DMS114 treated with DMSO at 0.1 percent for 48 hours (cell line): ENCODE results near the gene SCNN1A.
A peak's percentile ranks its signal among the peaks of the same experiment; 100 is the strongest.

Experiments
- DNase-seq: peaks from one replicate; lab custom pipeline; 2025; ENCODE audit not compliant: unreplicated experiment; lab: John Stamatoyannopoulos, UW

Gene SCNN1A

GRCh38 chr12:6335451-6336078 is 39.8 kb downstream of the SCNN1A start:
- no peak for DNase-seq

- no peak for DNase-seq
Observed at GRCh38 chr12:6334940-6335450, 40.4 kb downstream of the SCNN1A start.

GRCh38 chr12:6334359-6334758 is 41.0 kb downstream of the SCNN1A start:
- no peak for DNase-seq

- DNase-seq: no peak
Observed at GRCh38 chr12:6333566-6333965, 41.8 kb downstream of the SCNN1A start.

- no peak for DNase-seq
Observed at GRCh38 chr12:6333029-6333428, 42.3 kb downstream of the SCNN1A start.

GRCh38 chr12:6332459-6332858 is 42.9 kb downstream of the SCNN1A start:
- DNase-seq: no peak

GRCh38 chr12:6330999-6331714 is 44.2 kb downstream of the SCNN1A start:
- DNase-seq: no peak

- DNase-seq: no peak
Observed at GRCh38 chr12:6330192-6330591, 45.2 kb downstream of the SCNN1A start.

- no peak for DNase-seq
Observed at GRCh38 chr12:6329703-6330064, 45.7 kb downstream of the SCNN1A start.

GRCh38 chr12:6328945-6329702 is 46.2 kb downstream of the SCNN1A start:
- no peak for DNase-seq

- no peak for DNase-seq
Observed at GRCh38 chr12:6328045-6328779, 47.2 kb downstream of the SCNN1A start.

GRCh38 chr12:6327229-6328041 is 47.9 kb downstream of the SCNN1A start:
- DNase-seq: no peak

- peak; percentile 47 for DNase-seq
Observed at GRCh38 chr12:6326316-6327228, 48.8 kb downstream of the SCNN1A start.

- no peak for DNase-seq
Observed at GRCh38 chr12:6324936-6325750, 50.2 kb downstream of the SCNN1A start.

- DNase-seq: no peak
Observed at GRCh38 chr12:6323995-6324711, 51.2 kb downstream of the SCNN1A start.

- DNase-seq: peak; percentile 56
Observed at GRCh38 chr12:6323340-6323994, 51.9 kb downstream of the SCNN1A start.

GRCh38 chr12:6322969-6323339 is 52.4 kb downstream of the SCNN1A start:
- no peak for DNase-seq
